Gastrocnemius medialis (tissue), 4 donors: ENCODE measurements around the gene HEMGN. TPM values are rescaled to one million over a fixed set of nuclear protein-coding genes. Genes with fewer than 3 reads are reported as not detected.

Experiments used
- ATAC-seq, 2 donors: fragments of 150-250 bp; one replicate each; pipeline ENCODE4 v1.9.1; 2016
- DNase-seq, 2 donors: peaks; one replicate each; pipeline ENCODE4 v3.0.0-alpha.2; 2019
- H3K27ac ChIP-seq, 4 donors: fragments of 200-600 bp; sonication (generic); 1 replicate in 1 of 4; 2 replicates in 3 of 4; pipeline ENCODE4 v1.5.1; 2016 to 2018; ENCODE audit warnings: mild to moderate bottlenecking in 2 of 4, moderate library complexity in 1 of 4
- H3K27me3 ChIP-seq, 3 donors: fragments of 200-600 bp; sonication (generic) in 2 of 3; 1 replicate in 1 of 3; 2 replicates in 2 of 3; pipeline versions ENCODE4 v1.5.1 to v1.6.0; 2016 to 2019; ENCODE audit warnings: mild to moderate bottlenecking in 1 of 3, moderate library complexity in 1 of 3
- H3K36me3 ChIP-seq, 2 donors: fragments of 200-600 bp; sonication (generic) in 1 of 2; one replicate each; pipeline ENCODE4 v1.5.1; 2017 to 2018
- H3K4me1 ChIP-seq, 2 donors: fragments of 200-600 bp; sonication (generic) in 1 of 2; one replicate each; pipeline ENCODE4 v1.5.1; 2016 to 2017; ENCODE audit warnings: mild to moderate bottlenecking in 2 of 2
- H3K4me3 ChIP-seq, 4 donors: fragments of 200-600 bp; sonication (generic) in 3 of 4; 1 replicate in 1 of 4; 2 replicates in 3 of 4; pipeline ENCODE4 v1.5.1; 2016 to 2019; ENCODE audit warnings: mild to moderate bottlenecking in 2 of 4
- H3K9me3 ChIP-seq, 3 donors: fragments of 200-600 bp; sonication (generic) in 2 of 3; 1 replicate in 1 of 3; 2 replicates in 2 of 3; pipeline ENCODE4 v1.5.1; 2016 to 2019
- POLR2A ChIP-seq, 2 donors: fragments of 450-650 bp; IDR thresholded peaks; one replicate each; pipeline ENCODE4 v1.6.1; 2017; ENCODE audit warnings: antibody characterized with exemption in 2 of 2, mild to moderate bottlenecking in 2 of 2, moderate library complexity in 2 of 2
- in situ Hi-C, 4 donors: fragments of 200-750 bp; cut with MboI; loops; one replicate each; pipeline versions ENCODE4 v1.15.0 to v1.8.0; 2017; ENCODE audit warnings: low sequenced_read_pairs in 4 of 4
- intact Hi-C: fragments of 100-400 bp; cut with DNase I; formaldehyde crosslinking; loops from one replicate; pipeline ENCODE4 v1.15.1; 2023; ENCODE audit warnings: low total_unique reads
- total RNA-seq, 4 donors: library from RNA; depleted of rRNA; stranded (reverse); fragments of >200 nt; gene quantifications; one replicate each; pipeline versions ENCODE4 v1.1.0 to v1.2.3, GENCODE V29; 2016
- TF ChIP-seq, protein P1 (sequence below), 5 experiments: fragments of 450-650 bp in 3 of 5; fragments of 200-600 bp in 2 of 5; sonication (generic) in 2 of 5; IDR thresholded peaks in 4 of 5; conservative IDR thresholded peaks in 1 of 5; 1 replicate in 4 of 5; 2 replicates in 1 of 5; pipeline ENCODE4 v1.5.1; 2016 to 2019; ENCODE audit warnings: antibody characterized with exemption in 5 of 5, mild to moderate bottlenecking in 3 of 5, moderate library complexity in 3 of 5

HEMGN gene
- total RNA-seq, 4 donors from 2014 or later: 0.16 TPM; not detected in 3

DNA sequence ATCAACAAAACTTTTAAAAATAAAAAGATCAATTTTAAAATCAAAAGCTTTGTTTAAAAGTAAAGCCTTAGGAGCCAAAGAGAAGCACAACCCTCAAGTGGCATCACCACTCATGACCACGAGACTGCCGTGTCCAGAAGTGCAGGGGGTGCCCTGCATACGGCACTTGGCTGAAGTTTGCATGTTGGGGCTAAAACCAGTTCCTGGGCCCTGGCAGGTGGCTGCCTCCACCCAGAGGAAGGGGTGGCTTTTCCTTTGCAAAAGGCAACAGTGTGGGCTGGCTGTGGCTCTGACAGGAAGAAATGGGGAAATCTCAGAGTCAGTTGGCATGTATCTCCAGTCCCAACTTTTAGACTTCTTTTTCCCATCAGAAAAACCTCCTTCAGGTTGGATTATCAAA is 30.9 kb downstream of the HEMGN start:
- H3K4me3 ChIP-seq: no peak overlapping the region
- peaks cover 0 to 31% of the 10 kb centered on the region in 2 donors for H3K36me3 ChIP-seq
- in situ Hi-C loops: loop anchor here (10.0 to 25.0 kb wide), 5 partner anchors 130 to 880 kb away; partner anchors contain the start of genes TBC1D2 (in 2 of the 4) and ANKS6 (in 1 of the 4)
- H3K27ac ChIP-seq: no peak overlapping the region
- H3K27me3 ChIP-seq: no peaks in the 10 kb centered on the region
- peaks cover 0 to 4% of the 10 kb centered on the region in 2 donors for H3K4me1 ChIP-seq
- DNase-seq (no peak), ATAC-seq (no peak)
- TF ChIP-seq POLR2A (IDR thresholded peaks at IDR 0.05): no peak
- TF ChIP-seq, protein P1, sequence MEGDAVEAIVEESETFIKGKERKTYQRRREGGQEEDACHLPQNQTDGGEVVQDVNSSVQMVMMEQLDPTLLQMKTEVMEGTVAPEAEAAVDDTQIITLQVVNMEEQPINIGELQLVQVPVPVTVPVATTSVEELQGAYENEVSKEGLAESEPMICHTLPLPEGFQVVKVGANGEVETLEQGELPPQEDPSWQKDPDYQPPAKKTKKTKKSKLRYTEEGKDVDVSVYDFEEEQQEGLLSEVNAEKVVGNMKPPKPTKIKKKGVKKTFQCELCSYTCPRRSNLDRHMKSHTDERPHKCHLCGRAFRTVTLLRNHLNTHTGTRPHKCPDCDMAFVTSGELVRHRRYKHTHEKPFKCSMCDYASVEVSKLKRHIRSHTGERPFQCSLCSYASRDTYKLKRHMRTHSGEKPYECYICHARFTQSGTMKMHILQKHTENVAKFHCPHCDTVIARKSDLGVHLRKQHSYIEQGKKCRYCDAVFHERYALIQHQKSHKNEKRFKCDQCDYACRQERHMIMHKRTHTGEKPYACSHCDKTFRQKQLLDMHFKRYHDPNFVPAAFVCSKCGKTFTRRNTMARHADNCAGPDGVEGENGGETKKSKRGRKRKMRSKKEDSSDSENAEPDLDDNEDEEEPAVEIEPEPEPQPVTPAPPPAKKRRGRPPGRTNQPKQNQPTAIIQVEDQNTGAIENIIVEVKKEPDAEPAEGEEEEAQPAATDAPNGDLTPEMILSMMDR (IDR thresholded peaks at IDR 0.05 in 4 of 5, conservative IDR thresholded peaks at IDR 0.05 in 1 of 5): no peak
- intact Hi-C loops: no loop called here
- no peaks in the 10 kb centered on the region for H3K9me3 ChIP-seq

DNA sequence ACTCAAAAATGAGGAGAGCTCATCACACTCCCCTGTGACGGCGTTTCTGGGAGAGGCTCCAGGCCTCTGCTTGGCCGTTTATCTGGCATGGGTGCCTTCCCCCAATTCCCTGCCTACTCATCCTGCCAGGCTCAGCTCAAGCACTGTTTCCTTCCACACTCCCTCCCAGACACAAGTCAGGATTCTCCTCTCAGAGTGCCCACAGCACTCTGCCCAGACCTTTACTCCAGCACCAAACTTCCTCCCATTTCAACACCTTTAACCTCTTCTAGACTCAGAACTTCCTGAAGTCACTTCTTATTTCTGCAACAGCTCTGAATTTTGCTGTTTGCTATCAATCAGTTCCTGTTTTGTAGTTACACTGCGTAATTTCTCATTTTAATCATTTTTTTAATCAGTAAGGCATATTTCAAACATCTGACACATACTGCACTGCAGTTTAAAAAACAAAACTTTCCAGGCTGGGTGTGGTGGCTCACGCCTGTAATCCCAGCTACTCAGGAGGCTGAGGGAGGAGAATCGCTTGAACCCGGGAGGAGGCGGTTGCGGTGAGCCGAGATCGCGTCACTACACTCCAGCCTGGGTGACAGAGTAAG is 31.6 kb downstream of the HEMGN start:
- ATAC-seq (no peak), DNase-seq (peak in 1 of 2 donors; percentile 19)
- Histone ChIP-seq H3K27me3 (no peaks in the 10 kb centered on the region), H3K36me3 (peaks cover 0 to 25% of the 10 kb centered on the region in 2 donors), H3K4me1 (peaks cover 0 to 4% of the 10 kb centered on the region in 2 donors), H3K9me3 (no peaks in the 10 kb centered on the region), H3K27ac (peak overlapping the region in 1 of 4 donors; percentile 15), H3K4me3 (no peak overlapping the region)
- TF ChIP-seq POLR2A (IDR thresholded peaks at IDR 0.05): no peak
- TF ChIP-seq, protein P1 (IDR thresholded peaks at IDR 0.05 in 4 of 5, conservative IDR thresholded peaks at IDR 0.05 in 1 of 5): no peak
- in situ Hi-C loops: loop anchor here (10.0 to 25.0 kb wide), 5 partner anchors 131 to 881 kb away; partner anchors contain the start of genes TBC1D2 (in 2 of the 4) and ANKS6 (in 1 of the 4)
- intact Hi-C loops: no loop called here

- Histone ChIP-seq H3K4me3 (no peak overlapping the region), H3K9me3 (no peaks in the 10 kb centered on the region), H3K4me1 (peaks cover 0 to 4% of the 10 kb centered on the region in 2 donors), H3K36me3 (peaks cover 0 to 24% of the 10 kb centered on the region in 2 donors), H3K27ac (no peak overlapping the region), H3K27me3 (no peaks in the 10 kb centered on the region)
- in situ Hi-C loops: loop anchor here (10.0 to 25.0 kb wide), 5 partner anchors 132 to 882 kb away; partner anchors contain the start of genes TBC1D2 (in 2 of the 4) and ANKS6 (in 1 of the 4)
- DNase-seq (no peak), ATAC-seq (no peak)
- TF ChIP-seq, protein P1 (IDR thresholded peaks at IDR 0.05 in 4 of 5, conservative IDR thresholded peaks at IDR 0.05 in 1 of 5): no peak
- no peak for TF ChIP-seq POLR2A (IDR thresholded peaks at IDR 0.05)
- intact Hi-C loops: no loop called here
Observed at GRCh38 chr9:97905228-97905627, 32.7 kb downstream of the HEMGN start.

DNA sequence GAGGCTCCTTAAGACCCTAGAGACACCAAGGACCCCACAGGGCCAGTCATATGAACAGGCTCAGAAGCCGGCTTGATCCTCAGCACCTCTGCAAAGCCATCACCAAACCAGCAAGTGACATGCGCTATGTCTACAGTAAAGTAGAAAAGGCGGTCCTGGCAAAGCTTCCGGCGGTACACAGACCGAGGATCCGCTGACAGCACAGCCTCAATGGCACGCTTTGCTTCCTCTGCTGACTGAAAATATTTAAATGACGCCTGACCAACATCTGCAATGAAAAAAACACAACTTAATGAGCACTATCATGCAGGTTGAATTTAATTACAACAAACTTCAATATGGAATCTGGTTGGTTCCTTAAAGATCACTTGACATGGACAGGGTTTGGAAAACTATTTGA is 33.2 kb downstream of the HEMGN start:
- H3K4me1 ChIP-seq: peaks cover 0 to 4% of the 10 kb centered on the region in 2 donors
- DNase-seq: no peak
- intact Hi-C loops (no loop called here), in situ Hi-C loops (loop anchor here (5.0 to 25.0 kb wide), 6 partner anchors 133 to 883 kb away; partner anchors contain the start of genes TBC1D2 (in 2 of the 4) and ANKS6 (in 1 of the 4))
- no peak overlapping the region for H3K4me3 ChIP-seq
- H3K9me3 ChIP-seq: no peaks in the 10 kb centered on the region
- TF ChIP-seq POLR2A (IDR thresholded peaks at IDR 0.05): no peak
- TF ChIP-seq, protein P1 (IDR thresholded peaks at IDR 0.05 in 4 of 5, conservative IDR thresholded peaks at IDR 0.05 in 1 of 5): no peak
- ATAC-seq: no peak
- no peaks in the 10 kb centered on the region for H3K27me3 ChIP-seq
- no peak overlapping the region for H3K27ac ChIP-seq
- H3K36me3 ChIP-seq: peaks cover 0 to 19% of the 10 kb centered on the region in 2 donors
